Progenitor cell of endocrine pancreas (in vitro differentiated cells): ENCODE measurements around the gene RBM24. TPM values are rescaled to one million over a fixed set of nuclear protein-coding genes. Genes with fewer than 3 reads are reported as not detected.

Source experiments
- DNase-seq: peaks from one replicate; pipeline ENCODE4 v3.0.0; 2021; ENCODE audit warnings: low spot score; ENCODE audit not compliant: unreplicated experiment
- H3K27ac Mint-ChIP-seq: 2 replicates; pipeline ENCODE4 v1.8.0; 2021; ENCODE audit warnings: mild to moderate bottlenecking, moderate library complexity, mixed read lengths
- H3K27me3 Mint-ChIP-seq: 2 replicates; pipeline ENCODE4 v1.8.0; 2021; ENCODE audit warnings: mixed read lengths
- H3K36me3 Mint-ChIP-seq: 2 replicates; pipeline ENCODE4 v1.8.0; 2022; ENCODE audit warnings: mixed read lengths; ENCODE audit not compliant: insufficient read depth
- H3K4me1 Mint-ChIP-seq: 2 replicates; pipeline ENCODE4 v1.8.0; 2021; ENCODE audit warnings: low read depth, mixed read lengths
- H3K4me3 Mint-ChIP-seq: 2 replicates; pipeline ENCODE4 v1.8.0; 2021; ENCODE audit warnings: low read depth, mild to moderate bottlenecking, moderate library complexity, mixed read lengths
- H3K9me3 Mint-ChIP-seq: 2 replicates; pipeline ENCODE4 v1.8.0; 2021; ENCODE audit warnings: low read depth, mixed read lengths
- total RNA-seq: library from RNA; stranded (reverse); gene quantifications from 2 replicates; pipeline ENCODE4 v1.2.1, GENCODE V29; 2021
- TF ChIP-seq, protein P1 (sequence below): fragments of 200-600 bp; sonication (generic); IDR thresholded peaks from one replicate; pipeline ENCODE4 v1.5.0; 2021; ENCODE audit warnings: antibody characterized with exemption, mild to moderate bottlenecking; ENCODE audit not compliant: unreplicated experiment

Gene RBM24
- total RNA-seq, 1 donor from 2014 or later = 1.2 TPM

DNA sequence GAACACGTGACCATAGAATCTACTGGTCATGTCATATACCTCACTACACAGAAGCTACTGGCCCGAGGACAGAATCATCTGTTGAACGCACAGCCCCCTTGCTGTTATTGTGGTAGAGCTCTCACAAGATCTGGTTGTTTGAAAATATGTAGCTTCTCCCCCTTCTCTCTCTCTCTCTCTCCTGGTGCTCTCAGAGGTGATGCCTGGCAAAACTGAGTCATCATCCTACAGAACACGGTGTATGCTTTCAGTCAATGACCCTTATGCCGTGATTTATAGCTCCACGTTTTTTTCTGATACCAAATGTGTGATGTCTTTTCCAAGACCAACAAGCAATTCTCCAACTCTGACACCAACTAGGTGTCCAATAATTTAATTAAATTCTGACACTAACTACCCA, 13.0 kb upstream of the RBM24 start:
- TF ChIP-seq, protein P1, sequence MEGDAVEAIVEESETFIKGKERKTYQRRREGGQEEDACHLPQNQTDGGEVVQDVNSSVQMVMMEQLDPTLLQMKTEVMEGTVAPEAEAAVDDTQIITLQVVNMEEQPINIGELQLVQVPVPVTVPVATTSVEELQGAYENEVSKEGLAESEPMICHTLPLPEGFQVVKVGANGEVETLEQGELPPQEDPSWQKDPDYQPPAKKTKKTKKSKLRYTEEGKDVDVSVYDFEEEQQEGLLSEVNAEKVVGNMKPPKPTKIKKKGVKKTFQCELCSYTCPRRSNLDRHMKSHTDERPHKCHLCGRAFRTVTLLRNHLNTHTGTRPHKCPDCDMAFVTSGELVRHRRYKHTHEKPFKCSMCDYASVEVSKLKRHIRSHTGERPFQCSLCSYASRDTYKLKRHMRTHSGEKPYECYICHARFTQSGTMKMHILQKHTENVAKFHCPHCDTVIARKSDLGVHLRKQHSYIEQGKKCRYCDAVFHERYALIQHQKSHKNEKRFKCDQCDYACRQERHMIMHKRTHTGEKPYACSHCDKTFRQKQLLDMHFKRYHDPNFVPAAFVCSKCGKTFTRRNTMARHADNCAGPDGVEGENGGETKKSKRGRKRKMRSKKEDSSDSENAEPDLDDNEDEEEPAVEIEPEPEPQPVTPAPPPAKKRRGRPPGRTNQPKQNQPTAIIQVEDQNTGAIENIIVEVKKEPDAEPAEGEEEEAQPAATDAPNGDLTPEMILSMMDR = no peak
- H3K27me3 Mint-ChIP-seq = no peaks in the 10 kb centered on the region
- H3K4me3 Mint-ChIP-seq = no peak overlapping the region
- H3K36me3 Mint-ChIP-seq = no peaks in the 10 kb centered on the region
- H3K27ac Mint-ChIP-seq = no peak overlapping the region
- no peaks in the 10 kb centered on the region for H3K9me3 Mint-ChIP-seq
- H3K4me1 Mint-ChIP-seq = no peaks in the 10 kb centered on the region
- DNase-seq = no peak

DNA sequence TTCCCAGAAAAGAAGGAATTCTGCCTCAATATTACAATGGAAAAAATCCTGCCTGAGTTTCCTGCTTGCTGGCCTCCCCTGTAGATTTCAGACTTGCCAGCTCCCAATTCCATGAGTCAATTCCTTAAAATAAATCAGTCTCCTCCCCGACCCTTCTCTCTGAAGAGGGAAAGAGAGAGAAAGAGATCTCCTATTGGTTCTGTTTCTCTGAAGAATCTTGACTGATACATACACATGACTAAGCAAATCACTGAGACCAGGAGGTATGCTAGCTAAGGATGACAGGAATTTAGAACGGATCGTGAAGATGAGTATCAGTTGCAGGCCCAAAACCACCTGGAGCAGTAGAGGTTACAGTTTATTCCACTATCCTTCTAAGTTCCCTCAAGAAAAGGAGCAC, 11.3 kb upstream of the RBM24 start:
- Mint-ChIP-seq H3K27me3 (no peaks in the 10 kb centered on the region), H3K9me3 (no peaks in the 10 kb centered on the region), H3K4me1 (no peaks in the 10 kb centered on the region), H3K27ac (no peak overlapping the region), H3K36me3 (no peaks in the 10 kb centered on the region), H3K4me3 (no peak overlapping the region)
- TF ChIP-seq, protein P1 = no peak
- no peak for DNase-seq

DNA sequence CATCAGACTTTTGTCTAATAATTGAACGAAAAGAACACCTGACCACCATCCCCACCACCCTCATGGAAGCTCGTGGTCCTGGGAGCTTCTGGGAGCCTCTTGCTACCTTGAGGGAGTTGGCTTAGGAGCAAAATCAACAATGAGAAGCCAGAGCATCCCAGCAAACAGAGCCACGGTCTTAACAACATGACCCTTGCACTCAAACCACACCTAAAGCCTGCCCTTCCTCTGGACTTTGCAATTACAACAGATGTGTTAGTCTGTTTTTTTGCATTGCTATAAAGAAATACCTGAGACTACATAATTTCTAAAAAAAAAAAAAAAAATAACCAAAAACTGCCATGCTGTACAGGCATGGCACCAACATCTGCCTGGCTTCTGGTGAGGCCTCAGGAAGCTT, 9.5 kb upstream of the RBM24 start:
- Mint-ChIP-seq H3K9me3 (no peaks in the 10 kb centered on the region), H3K36me3 (no peaks in the 10 kb centered on the region), H3K4me3 (no peak overlapping the region), H3K4me1 (no peaks in the 10 kb centered on the region), H3K27me3 (peaks cover under 1% of the 10 kb centered on the region), H3K27ac (no peak overlapping the region)
- TF ChIP-seq, protein P1 = no peak
- no peak for DNase-seq

DNA sequence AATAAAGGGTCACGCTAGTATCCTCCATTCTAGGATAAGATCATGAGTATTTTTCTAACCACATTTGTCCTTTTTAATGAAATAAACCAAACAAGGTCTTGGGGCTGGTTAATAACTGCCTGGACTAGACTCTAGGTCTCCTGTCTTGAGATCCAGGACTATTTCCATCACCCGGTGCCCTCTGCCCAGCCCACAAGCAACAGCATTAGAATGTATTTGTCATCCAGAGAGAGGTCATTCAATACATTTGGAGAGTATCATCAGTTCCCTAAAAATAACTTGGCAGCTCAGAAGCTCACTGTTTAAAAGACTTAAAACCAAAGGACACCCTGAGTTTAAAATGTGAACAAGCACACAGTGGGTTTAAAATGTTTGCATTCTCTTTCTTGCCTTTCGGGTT, 4.4 kb upstream of the RBM24 start:
- TF ChIP-seq, protein P1 = no peak
- H3K4me1 Mint-ChIP-seq = peaks cover 1% of the 10 kb centered on the region
- no peak for DNase-seq

DNA sequence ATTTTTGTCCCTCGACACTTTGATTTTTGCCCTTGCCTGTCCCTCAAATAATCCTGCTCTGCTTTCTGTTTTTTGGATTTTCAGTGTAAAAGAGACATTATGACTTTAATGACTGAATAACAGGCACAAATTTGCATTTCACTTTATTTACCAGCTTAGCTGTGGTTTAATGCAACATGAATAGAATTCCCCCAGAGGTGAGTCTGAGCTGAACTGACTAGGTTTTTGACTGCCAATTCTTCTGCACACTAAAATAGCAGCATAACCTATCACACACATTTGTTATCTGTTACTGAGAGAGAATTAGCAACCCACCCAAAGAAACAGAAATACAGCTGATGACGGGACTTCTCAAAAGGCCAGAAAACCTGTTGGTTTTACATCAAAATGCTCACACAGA, 3.9 kb upstream of the RBM24 start:
- TF ChIP-seq, protein P1 = no peak
- Mint-ChIP-seq H3K4me1 (peaks cover 5% of the 10 kb centered on the region), H3K27me3 (peaks cover 43% of the 10 kb centered on the region), H3K27ac (no peak overlapping the region), H3K9me3 (no peaks in the 10 kb centered on the region), H3K36me3 (no peaks in the 10 kb centered on the region), H3K4me3 (no peak overlapping the region)
- no peak for DNase-seq

More for the DNA sequence above, 4.4 kb upstream of the RBM24 start:
- peaks cover 38% of the 10 kb centered on the region for H3K27me3 Mint-ChIP-seq
- no peak overlapping the region for H3K27ac Mint-ChIP-seq
- H3K36me3 Mint-ChIP-seq = no peaks in the 10 kb centered on the region
- H3K4me3 Mint-ChIP-seq = no peak overlapping the region
- H3K9me3 Mint-ChIP-seq = no peaks in the 10 kb centered on the region
